SJSA1 (cell line): ENCODE data around the gene SPAG9. TPM values are rescaled to one million over a fixed set of nuclear protein-coding genes. Genes with fewer than 3 reads are reported as not detected.
"Not testable (repeated sequence)": the region's sequence is repeated elsewhere in the genome, so short reads cannot be mapped to it uniquely, and the experiment has no call there.

ENCODE experiments used
- DNase-seq, 2 experiments: peaks; one replicate each; pipeline ENCODE4 v3.0.0-alpha.2; 2015 to 2020; ENCODE audit warnings: low spot score in 2 of 2, low read depth in 1 of 2
- H3K27ac ChIP-seq: fragments of 250-450 bp; sonication (Bioruptor Pico); 2 replicates; pipeline ENCODE4 v1.5.1; 2020; ENCODE audit warnings: mild to moderate bottlenecking, moderate library complexity
- H3K27me3 ChIP-seq: fragments of 250-450 bp; sonication (Bioruptor Pico); replicated peaks from 2 replicates; pipeline ENCODE4 v1.5.1; 2020; ENCODE audit warnings: mild to moderate bottlenecking, moderate library complexity
- H3K36me3 ChIP-seq: fragments of 250-450 bp; sonication (Bioruptor Pico); 2 replicates; pipeline ENCODE4 v1.5.1; 2020; ENCODE audit warnings: mild to moderate bottlenecking
- H3K4me1 ChIP-seq: fragments of 250-450 bp; sonication (Bioruptor Pico); replicated peaks from 2 replicates; pipeline ENCODE4 v1.6.1; 2021; ENCODE audit warnings: mild to moderate bottlenecking
- H3K4me3 ChIP-seq: fragments of 250-450 bp; sonication (Bioruptor Pico); 2 replicates; pipeline ENCODE4 v1.5.1; 2020; ENCODE audit warnings: mild to moderate bottlenecking
- H3K9me3 ChIP-seq: fragments of 250-450 bp; sonication (Bioruptor Pico); replicated peaks from 2 replicates; pipeline ENCODE4 v1.5.1; 2020; ENCODE audit warnings: mild to moderate bottlenecking
- total RNA-seq: library from RNA; depleted of rRNA; stranded (reverse); fragments of >200 nt; shearing (Covaris generic); gene quantifications from 2 replicates; pipeline ENCODE4 v1.2.3, GENCODE V29; 2014

The SPAG9 gene
- total RNA-seq, 1 experiment from 2014 or later, result 138 TPM

GRCh38 chr17:51121620-51122472 lies 1.2 kb upstream of the SPAG9 start:
- Histone ChIP-seq H3K4me1 (peaks cover 39% of the 10 kb centered on the region), H3K27ac (peak overlapping the region; percentile 96), H3K36me3 (peaks cover 11% of the 10 kb centered on the region), H3K4me3 (peak overlapping the region; percentile 94), H3K9me3 (no peaks in the 10 kb centered on the region), H3K27me3 (no peaks in the 10 kb centered on the region)
- peak; percentile 97 to 99 for DNase-seq

GRCh38 chr17:51120357-51120738 lies 320 bp downstream of the SPAG9 start:
- Histone ChIP-seq H3K27ac (peak overlapping the region; percentile 91), H3K27me3 (no peaks in the 10 kb centered on the region), H3K9me3 (no peaks in the 10 kb centered on the region), H3K36me3 (peaks cover 14% of the 10 kb centered on the region), H3K4me3 (peak overlapping the region; percentile 94), H3K4me1 (peaks cover 31% of the 10 kb centered on the region)
- peak in 1 of 2 experiments; percentile 73 for DNase-seq

GRCh38 chr17:51119415-51120356 lies 982 bp downstream of the SPAG9 start:
- peak; percentile 59 to 78 for DNase-seq
- Histone ChIP-seq H3K9me3 (no peaks in the 10 kb centered on the region), H3K27ac (peak overlapping the region; percentile 91), H3K4me1 (peaks cover 31% of the 10 kb centered on the region), H3K27me3 (no peaks in the 10 kb centered on the region), H3K36me3 (peaks cover 14% of the 10 kb centered on the region), H3K4me3 (peak overlapping the region; percentile 94)

GRCh38 chr17:51118330-51119195 lies 2.1 kb downstream of the SPAG9 start:
- no peaks in the 10 kb centered on the region for H3K27me3 ChIP-seq
- H3K27ac ChIP-seq, result no peak overlapping the region
- H3K9me3 ChIP-seq, result no peaks in the 10 kb centered on the region
- DNase-seq, result no peak
- peaks cover 14% of the 10 kb centered on the region for H3K36me3 ChIP-seq
- H3K4me1 ChIP-seq, result peaks cover 31% of the 10 kb centered on the region
- H3K4me3 ChIP-seq, result peak overlapping the region; percentile 94; the same call in 1 of the 2 replicates

- Histone ChIP-seq H3K27ac (no peak overlapping the region), H3K27me3 (no peaks in the 10 kb centered on the region), H3K9me3 (no peaks in the 10 kb centered on the region), H3K4me3 (no peak overlapping the region), H3K4me1 (peaks cover 11% of the 10 kb centered on the region), H3K36me3 (peaks cover 16% of the 10 kb centered on the region)
- no peak for DNase-seq
Measured at GRCh38 chr17:51115179-51115578, 5.5 kb downstream of the SPAG9 start.

GRCh38 chr17:51112303-51113222 lies 8.1 kb downstream of the SPAG9 start:
- H3K4me3 ChIP-seq, DNase-seq, H3K27ac ChIP-seq, H3K4me1 ChIP-seq, H3K9me3 ChIP-seq, H3K27me3 ChIP-seq: not testable (repeated sequence)
- H3K36me3 ChIP-seq, result 0 out of 2 replicates have a peak, but pooled peaks cover 10% of the 10 kb centered on the region

GRCh38 chr17:51107778-51108177 lies 12.9 kb downstream of the SPAG9 start:
- no peak for DNase-seq
- Histone ChIP-seq H3K4me1 (no peaks in the 10 kb centered on the region), H3K27me3 (no peaks in the 10 kb centered on the region), H3K27ac (no peak overlapping the region), H3K4me3 (no peak overlapping the region), H3K36me3 (0 out of 2 replicates have a peak, but pooled peaks cover 11% of the 10 kb centered on the region), H3K9me3 (no peaks in the 10 kb centered on the region)

- Histone ChIP-seq H3K27me3 (no peaks in the 10 kb centered on the region), H3K9me3 (no peaks in the 10 kb centered on the region), H3K27ac (no peak overlapping the region), H3K4me3 (no peak overlapping the region), H3K4me1 (peaks cover 5% of the 10 kb centered on the region), H3K36me3 (peaks cover 11% of the 10 kb centered on the region)
- DNase-seq, result peak in 1 of 2 experiments; percentile 16
Measured at GRCh38 chr17:51103451-51103850, 17.2 kb downstream of the SPAG9 start.

GRCh38 chr17:51103050-51103449 lies 17.6 kb downstream of the SPAG9 start:
- no peak overlapping the region for H3K27ac ChIP-seq
- no peak for DNase-seq
- H3K27me3 ChIP-seq, result no peaks in the 10 kb centered on the region
- H3K36me3 ChIP-seq, result peaks cover 14% of the 10 kb centered on the region
- H3K9me3 ChIP-seq, result no peaks in the 10 kb centered on the region
- H3K4me1 ChIP-seq, result peaks cover 5% of the 10 kb centered on the region
- H3K4me3 ChIP-seq, result no peak overlapping the region

- Histone ChIP-seq H3K36me3 (peaks cover 21% of the 10 kb centered on the region), H3K27me3 (no peaks in the 10 kb centered on the region), H3K9me3 (no peaks in the 10 kb centered on the region), H3K4me1 (peaks cover 5% of the 10 kb centered on the region), H3K27ac (no peak overlapping the region), H3K4me3 (no peak overlapping the region)
- DNase-seq, result peak in 1 of 2 experiments; percentile 19
Measured at GRCh38 chr17:51097708-51098446, 22.8 kb downstream of the SPAG9 start.

GRCh38 chr17:51091635-51092034 lies 29.0 kb downstream of the SPAG9 start:
- Histone ChIP-seq H3K36me3 (no peaks in the 10 kb centered on the region; the same call in 1 of the 2 replicates), H3K9me3 (no peaks in the 10 kb centered on the region), H3K27me3 (no peaks in the 10 kb centered on the region), H3K4me1 (no peaks in the 10 kb centered on the region), H3K4me3 (no peak overlapping the region), H3K27ac (no peak overlapping the region)
- DNase-seq, result no peak

GRCh38 chr17:51088868-51089267 lies 31.8 kb downstream of the SPAG9 start:
- peak in 1 of 2 experiments; percentile 23 for DNase-seq
- H3K27me3 ChIP-seq, H3K9me3 ChIP-seq, H3K36me3 ChIP-seq, H3K27ac ChIP-seq, H3K4me3 ChIP-seq: not testable (repeated sequence)
- peaks cover 11% of the 10 kb centered on the region for H3K4me1 ChIP-seq
